CD4-positive, alpha-beta T cell treated with Interferon gamma for 1 hour (primary cell): ENCODE data around the gene NAAA.
"Not testable (repeated sequence)": the region's sequence is repeated elsewhere in the genome, so short reads cannot be mapped to it uniquely, and the experiment has no call there.

Experiments
- DNase-seq: peaks from one replicate; pipeline ENCODE4 v3.0.0-alpha.2; 2020

Gene NAAA

GRCh38 chr4:75916091-75916661 lies 24.6 kb downstream of the NAAA start:
- DNase-seq: peak; percentile 25

GRCh38 chr4:75912968-75913367 lies 27.8 kb downstream of the NAAA start:
- no peak for DNase-seq

GRCh38 chr4:75910831-75911230 lies 30.0 kb downstream of the NAAA start:
- not testable (repeated sequence) for DNase-seq

GRCh38 chr4:75909405-75909804 lies 31.4 kb downstream of the NAAA start:
- no peak for DNase-seq

- no peak for DNase-seq
Measured at GRCh38 chr4:75908555-75908954, 32.3 kb downstream of the NAAA start.

- no peak for DNase-seq
Measured at GRCh38 chr4:75907966-75908365, 32.8 kb downstream of the NAAA start.

GRCh38 chr4:75904076-75904475 lies 36.7 kb downstream of the NAAA start:
- no peak for DNase-seq

- DNase-seq: no peak
Measured at GRCh38 chr4:75902352-75902751, 38.5 kb downstream of the NAAA start, which contains the start of gene PPEF2. PPEF2 (minus strand) TSS chr4:75902452; CDS start chr4:75896325, 6,127 bp downstream.

GRCh38 chr4:75898536-75898935 lies 42.3 kb downstream of the NAAA start:
- DNase-seq: no peak

GRCh38 chr4:75895744-75896314 lies 45.0 kb downstream of the NAAA start:
- no peak for DNase-seq

GRCh38 chr4:75892508-75892907 lies 48.3 kb downstream of the NAAA start:
- no peak for DNase-seq

GRCh38 chr4:75891611-75892010 lies 49.2 kb downstream of the NAAA start:
- no peak for DNase-seq

GRCh38 chr4:75889537-75890199 lies 51.1 kb downstream of the NAAA start:
- no peak for DNase-seq

GRCh38 chr4:75886104-75886503 lies 54.7 kb downstream of the NAAA start:
- DNase-seq: no peak

- no peak for DNase-seq
Measured at GRCh38 chr4:75881476-75881875, 59.3 kb downstream of the NAAA start.

GRCh38 chr4:75880278-75880677 lies 60.5 kb downstream of the NAAA start:
- DNase-seq: no peak

- no peak for DNase-seq
Measured at GRCh38 chr4:75878246-75878756, 62.5 kb downstream of the NAAA start.

GRCh38 chr4:75876218-75876617 lies 64.6 kb downstream of the NAAA start:
- DNase-seq: no peak

GRCh38 chr4:75869100-75869499 lies 71.7 kb downstream of the NAAA start:
- no peak for DNase-seq

GRCh38 chr4:75867130-75867529 lies 73.7 kb downstream of the NAAA start:
- no peak for DNase-seq
